ENCODE data around the gene PPP3R1.

PPP3R1 gene

GRCh38 chr2:68256093-68256450 lies 3.7 kb upstream of the PPP3R1 start:
- FAIRE-seq = no peak

GRCh38 chr2:68253219-68254068 lies 1.1 kb upstream of the PPP3R1 start:
- no peak for FAIRE-seq

GRCh38 chr2:68251855-68252399 lies 405 bp downstream of the PPP3R1 start:
- FAIRE-seq = no peak

- FAIRE-seq = peak; percentile 68
Measured at GRCh38 chr2:68251187-68251854, 1.0 kb downstream of the PPP3R1 start.

- FAIRE-seq = no peak
Measured at GRCh38 chr2:68250652-68251186, 1.6 kb downstream of the PPP3R1 start.

- FAIRE-seq = no peak
Measured at GRCh38 chr2:68250196-68250595, 2.1 kb downstream of the PPP3R1 start.

GRCh38 chr2:68248806-68249205 lies 3.5 kb downstream of the PPP3R1 start:
- no peak for FAIRE-seq

GRCh38 chr2:68248361-68248760 lies 4.0 kb downstream of the PPP3R1 start:
- FAIRE-seq = no peak

- no peak for FAIRE-seq
Measured at GRCh38 chr2:68246396-68246795, 5.9 kb downstream of the PPP3R1 start.

GRCh38 chr2:68245672-68246071 lies 6.7 kb downstream of the PPP3R1 start:
- no peak for FAIRE-seq

- no peak for FAIRE-seq
Measured at GRCh38 chr2:68245066-68245465, 7.3 kb downstream of the PPP3R1 start.

GRCh38 chr2:68244456-68244855 lies 7.9 kb downstream of the PPP3R1 start:
- peak; percentile 81 for FAIRE-seq

GRCh38 chr2:68241732-68242131 lies 10.6 kb downstream of the PPP3R1 start:
- FAIRE-seq = no peak

- no peak for FAIRE-seq
Measured at GRCh38 chr2:68240446-68240845, 11.9 kb downstream of the PPP3R1 start.

- FAIRE-seq = no peak
Measured at GRCh38 chr2:68238955-68239822, 13.1 kb downstream of the PPP3R1 start.

- no peak for FAIRE-seq
Measured at GRCh38 chr2:68237976-68238580, 14.3 kb downstream of the PPP3R1 start.

- FAIRE-seq = no peak
Measured at GRCh38 chr2:68237404-68237803, 14.9 kb downstream of the PPP3R1 start.

- no peak for FAIRE-seq
Measured at GRCh38 chr2:68236876-68237275, 15.5 kb downstream of the PPP3R1 start.

- FAIRE-seq = no peak
Measured at GRCh38 chr2:68236103-68236734, 16.1 kb downstream of the PPP3R1 start.

GRCh38 chr2:68235090-68235489 lies 17.2 kb downstream of the PPP3R1 start:
- no peak for FAIRE-seq

- FAIRE-seq = no peak
Measured at GRCh38 chr2:68234405-68234804, 17.9 kb downstream of the PPP3R1 start.

- FAIRE-seq = no peak
Measured at GRCh38 chr2:68231061-68231372, 21.3 kb downstream of the PPP3R1 start.
